Tibial artery (tissue), 4 donors: ENCODE results near the gene GPATCH4.

Experiments used
- DNase-seq, 2 donors: peaks; one replicate each; pipeline ENCODE4 v3.0.0-alpha.2; 2019
- H3K27ac ChIP-seq, 2 donors: fragments of 200-600 bp; sonication (generic) in 1 of 2; 1 replicate in 1 of 2; 2 replicates in 1 of 2; pipeline ENCODE4 v1.5.1; 2018 to 2019; ENCODE audit warnings: mild to moderate bottlenecking in 1 of 2
- H3K27me3 ChIP-seq, 2 donors: fragments of 200-600 bp; sonication (generic) in 1 of 2; one replicate each; pipeline versions ENCODE4 v1.5.1 to v1.6.0; 2016 to 2019
- H3K36me3 ChIP-seq, 3 donors: fragments of 200-600 bp; sonication (generic) in 2 of 3; one replicate each; pipeline ENCODE4 v1.5.1; 2016 to 2019; ENCODE audit warnings: mild to moderate bottlenecking in 2 of 3
- H3K4me1 ChIP-seq, 4 donors: fragments of 200-600 bp; sonication (generic) in 2 of 4; 1 replicate in 3 of 4; 2 replicates in 1 of 4; pipeline ENCODE4 v1.5.1; 2016 to 2019
- H3K4me3 ChIP-seq, 2 donors: fragments of 200-600 bp; sonication (generic) in 1 of 2; 1 replicate in 1 of 2; 2 replicates in 1 of 2; pipeline ENCODE4 v1.5.1; 2018 to 2019; ENCODE audit warnings: mild to moderate bottlenecking in 2 of 2
- H3K9me3 ChIP-seq, 3 donors: fragments of 200-600 bp; sonication (generic) in 1 of 3; one replicate each; pipeline ENCODE4 v1.5.1; 2016 to 2019
- CTCF ChIP-seq, 2 experiments: fragments of 200-600 bp in 1 of 2; fragments of 450-650 bp in 1 of 2; IDR thresholded peaks; one replicate each; pipeline ENCODE4 v1.5.1; 2017 to 2019; ENCODE audit warnings: antibody characterized with exemption in 2 of 2, mild to moderate bottlenecking in 1 of 2, moderate library complexity in 1 of 2
- intact Hi-C: fragments of 100-400 bp; cut with DNase I; formaldehyde crosslinking; loops from one replicate; pipeline ENCODE4 v1.15.0; 2023; ENCODE audit warnings: low total_unique reads

GPATCH4 gene

GRCh38 chr1:156566436-156566835, 34.8 kb downstream of the GPATCH4 start:
- no peaks in the 10 kb centered on the region for H3K36me3 ChIP-seq
- H3K4me3 ChIP-seq, result no peak overlapping the region
- intact Hi-C loops, result no loop called here
- peaks cover 0 to 2% (median 0%) of the 10 kb centered on the region in 4 donors for H3K4me1 ChIP-seq
- H3K9me3 ChIP-seq, result no peaks in the 10 kb centered on the region
- no peaks in the 10 kb centered on the region for H3K27me3 ChIP-seq
- TF ChIP-seq CTCF (IDR thresholded peaks at IDR 0.05), result no peak
- no peak for DNase-seq
- no peak overlapping the region for H3K27ac ChIP-seq

- no peak for DNase-seq
Observed at GRCh38 chr1:156565519-156565918, 35.8 kb downstream of the GPATCH4 start.

GRCh38 chr1:156560585-156561163, 40.6 kb downstream of the GPATCH4 start:
- no peaks in the 10 kb centered on the region for H3K9me3 ChIP-seq
- H3K27ac ChIP-seq, result no peak overlapping the region
- intact Hi-C loops, result no loop called here
- no peak for TF ChIP-seq CTCF (IDR thresholded peaks at IDR 0.05)
- no peak overlapping the region for H3K4me3 ChIP-seq
- no peak for DNase-seq
- H3K4me1 ChIP-seq, result no peaks in the 10 kb centered on the region
- H3K36me3 ChIP-seq, result no peaks in the 10 kb centered on the region
- H3K27me3 ChIP-seq, result no peaks in the 10 kb centered on the region

More at GRCh38 chr1:156565519-156565918, 35.8 kb downstream of the GPATCH4 start:
- no peaks in the 10 kb centered on the region for H3K36me3 ChIP-seq
- H3K27me3 ChIP-seq, result no peaks in the 10 kb centered on the region
- intact Hi-C loops, result no loop called here
- TF ChIP-seq CTCF (IDR thresholded peaks at IDR 0.05), result no peak
- H3K4me1 ChIP-seq, result no peaks in the 10 kb centered on the region
- no peak overlapping the region for H3K4me3 ChIP-seq
- no peaks in the 10 kb centered on the region for H3K9me3 ChIP-seq
- no peak overlapping the region for H3K27ac ChIP-seq

GRCh38 chr1:156559797-156560385, 41.4 kb downstream of the GPATCH4 start:
- Histone ChIP-seq H3K27ac (no peak overlapping the region), H3K36me3 (no peaks in the 10 kb centered on the region), H3K27me3 (no peaks in the 10 kb centered on the region), H3K4me3 (no peak overlapping the region), H3K9me3 (no peaks in the 10 kb centered on the region), H3K4me1 (no peaks in the 10 kb centered on the region)
- TF ChIP-seq CTCF (IDR thresholded peaks at IDR 0.05), result no peak
- DNase-seq, result no peak
- intact Hi-C loops, result no loop called here

GRCh38 chr1:156559086-156559796, 42.0 kb downstream of the GPATCH4 start:
- no peak overlapping the region for H3K4me3 ChIP-seq
- DNase-seq, result no peak
- no peaks in the 10 kb centered on the region for H3K27me3 ChIP-seq
- H3K9me3 ChIP-seq, result no peaks in the 10 kb centered on the region
- H3K4me1 ChIP-seq, result no peaks in the 10 kb centered on the region
- TF ChIP-seq CTCF (IDR thresholded peaks at IDR 0.05), result no peak
- no peaks in the 10 kb centered on the region for H3K36me3 ChIP-seq
- H3K27ac ChIP-seq, result no peak overlapping the region
- intact Hi-C loops, result no loop called here
